Measurements from ENCODE around the gene CTDSPL.

The CTDSPL gene

DNA sequence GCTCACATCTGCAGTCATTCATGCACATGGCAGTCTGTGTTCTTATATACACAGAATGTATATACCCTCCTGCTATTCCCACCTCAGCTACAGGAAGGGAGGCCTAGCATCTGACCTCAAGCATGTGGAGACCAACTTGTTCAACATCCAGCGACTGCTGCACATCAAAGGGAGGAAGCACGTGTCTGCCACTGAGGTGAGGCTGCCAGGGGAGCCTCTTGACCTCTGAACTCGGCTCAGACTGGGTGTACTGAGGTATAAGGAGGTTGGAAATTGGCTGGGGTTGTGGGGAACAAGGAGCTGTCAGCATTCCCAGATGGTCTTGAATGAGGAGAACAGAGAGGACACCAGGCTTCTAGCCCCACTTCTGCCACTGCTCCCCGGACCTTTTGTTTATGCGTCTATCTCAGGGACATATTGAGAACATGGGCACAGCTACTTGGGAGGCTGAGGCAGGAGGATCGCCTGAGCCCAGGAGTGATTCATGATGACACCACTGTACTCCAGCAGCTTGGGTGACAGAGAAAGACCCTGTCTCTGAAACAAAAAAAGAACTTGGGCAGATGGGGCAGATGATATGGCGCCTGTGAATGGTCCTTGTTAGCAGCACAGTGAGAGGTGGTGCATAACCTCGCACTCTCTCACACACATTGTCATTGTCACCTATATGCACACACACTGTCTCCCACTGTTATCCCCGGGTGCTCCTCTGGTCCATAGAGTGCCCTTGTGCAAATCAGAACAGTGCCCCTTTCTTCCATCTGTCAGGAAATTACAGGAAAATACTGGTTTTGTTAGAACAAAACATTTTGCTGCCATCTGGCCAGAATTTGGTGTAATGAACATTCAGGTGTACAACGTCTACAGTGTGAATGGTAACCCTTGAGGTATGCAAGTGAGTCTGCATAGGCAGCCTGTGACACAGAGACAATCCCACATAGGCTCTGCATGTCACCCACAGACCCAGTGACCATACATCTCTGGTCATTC is 134.3 kb downstream of the CTDSPL start:
- Histone ChIP-seq H2AFZ (ENCODE audit: low read depth) (no peak overlapping the region), H3K27ac (no peak overlapping the region), H4K20me1 (ENCODE audit: insufficient read depth) (no peaks in the 10 kb centered on the region), H3K4me3 (IDR thresholded peaks at IDR 0.05; ENCODE audit: insufficient read depth, low read depth, low read length) (no peak overlapping the region), H3K36me3 (ENCODE audit: insufficient read depth) (no peaks in the 10 kb centered on the region), H3K79me2 (ENCODE audit: insufficient read depth, low read depth) (no peaks in the 10 kb centered on the region), H3K27me3 (ENCODE audit: insufficient read depth, low read depth) (no peaks in the 10 kb centered on the region), H3K9ac (no peak overlapping the region), H3K4me2 (no peak overlapping the region), H3K4me1 (ENCODE audit: low read depth, poor library complexity, severe bottlenecking) (peaks cover 12% of the 10 kb centered on the region)
- TF ChIP-seq, protein P1, sequence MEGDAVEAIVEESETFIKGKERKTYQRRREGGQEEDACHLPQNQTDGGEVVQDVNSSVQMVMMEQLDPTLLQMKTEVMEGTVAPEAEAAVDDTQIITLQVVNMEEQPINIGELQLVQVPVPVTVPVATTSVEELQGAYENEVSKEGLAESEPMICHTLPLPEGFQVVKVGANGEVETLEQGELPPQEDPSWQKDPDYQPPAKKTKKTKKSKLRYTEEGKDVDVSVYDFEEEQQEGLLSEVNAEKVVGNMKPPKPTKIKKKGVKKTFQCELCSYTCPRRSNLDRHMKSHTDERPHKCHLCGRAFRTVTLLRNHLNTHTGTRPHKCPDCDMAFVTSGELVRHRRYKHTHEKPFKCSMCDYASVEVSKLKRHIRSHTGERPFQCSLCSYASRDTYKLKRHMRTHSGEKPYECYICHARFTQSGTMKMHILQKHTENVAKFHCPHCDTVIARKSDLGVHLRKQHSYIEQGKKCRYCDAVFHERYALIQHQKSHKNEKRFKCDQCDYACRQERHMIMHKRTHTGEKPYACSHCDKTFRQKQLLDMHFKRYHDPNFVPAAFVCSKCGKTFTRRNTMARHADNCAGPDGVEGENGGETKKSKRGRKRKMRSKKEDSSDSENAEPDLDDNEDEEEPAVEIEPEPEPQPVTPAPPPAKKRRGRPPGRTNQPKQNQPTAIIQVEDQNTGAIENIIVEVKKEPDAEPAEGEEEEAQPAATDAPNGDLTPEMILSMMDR (conservative IDR thresholded peaks at IDR 0.05; ENCODE audit: low read depth, low read length), result no peak

DNA sequence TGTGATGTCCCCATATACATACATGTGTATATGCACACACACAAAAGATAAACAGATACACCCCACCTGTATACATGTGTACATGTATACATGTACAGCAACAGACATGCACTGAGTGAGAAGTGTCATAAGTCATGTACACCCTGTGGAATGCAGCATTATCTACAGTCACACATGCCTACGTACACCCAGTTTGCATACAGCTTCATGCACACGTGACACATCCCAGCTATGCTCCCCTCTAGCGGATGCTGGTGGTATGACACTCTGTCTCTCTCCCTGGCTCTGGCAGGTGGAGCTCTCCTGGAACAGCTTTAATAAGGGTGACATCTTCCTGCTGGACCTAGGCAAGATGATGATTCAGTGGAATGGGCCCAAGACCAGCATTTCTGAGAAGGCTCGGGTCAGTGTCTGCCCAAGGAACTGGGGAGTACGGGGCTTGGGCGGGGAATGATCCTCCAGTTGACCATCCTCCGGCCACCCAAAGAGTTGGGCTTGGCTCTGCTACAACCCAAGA is 135.2 kb downstream of the CTDSPL start:
- no peak overlapping the region for H3K9ac ChIP-seq
- peaks cover 12% of the 10 kb centered on the region for H3K4me1 ChIP-seq (ENCODE audit: low read depth, poor library complexity, severe bottlenecking)
- H3K27me3 ChIP-seq (ENCODE audit: insufficient read depth, low read depth), result no peaks in the 10 kb centered on the region
- H3K79me2 ChIP-seq (ENCODE audit: insufficient read depth, low read depth), result no peaks in the 10 kb centered on the region
- no peak overlapping the region for H3K27ac ChIP-seq
- TF ChIP-seq, protein P1 (conservative IDR thresholded peaks at IDR 0.05; ENCODE audit: low read depth, low read length), result peak; percentile 87
- H3K4me2 ChIP-seq, result no peak overlapping the region
- no peak overlapping the region for H2AFZ ChIP-seq (ENCODE audit: low read depth)
- H3K36me3 ChIP-seq (ENCODE audit: insufficient read depth), result no peaks in the 10 kb centered on the region
- no peaks in the 10 kb centered on the region for H4K20me1 ChIP-seq (ENCODE audit: insufficient read depth)
- H3K4me3 ChIP-seq (IDR thresholded peaks at IDR 0.05; ENCODE audit: insufficient read depth, low read depth, low read length), result no peak overlapping the region

DNA sequence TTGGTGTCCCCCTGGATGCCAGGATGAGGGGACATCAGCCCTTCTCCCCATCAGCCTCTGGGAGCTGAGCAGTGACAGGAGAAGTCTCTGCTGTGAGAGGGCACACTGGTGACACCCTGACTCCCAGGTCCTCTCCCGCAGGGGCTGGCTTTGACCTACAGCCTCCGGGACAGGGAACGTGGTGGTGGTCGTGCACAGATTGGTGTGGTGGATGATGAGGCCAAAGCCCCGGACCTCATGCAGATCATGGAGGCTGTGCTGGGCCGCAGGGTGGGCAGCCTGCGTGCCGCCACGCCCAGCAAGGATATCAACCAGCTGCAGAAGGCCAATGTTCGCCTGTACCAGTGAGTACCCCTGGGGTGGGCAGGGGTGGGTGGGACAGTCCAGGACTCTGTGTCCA is 135.7 kb downstream of the CTDSPL start:
- Histone ChIP-seq H3K27ac (no peak overlapping the region), H2AFZ (ENCODE audit: low read depth) (no peak overlapping the region), H3K79me2 (ENCODE audit: insufficient read depth, low read depth) (no peaks in the 10 kb centered on the region), H3K4me1 (ENCODE audit: low read depth, poor library complexity, severe bottlenecking) (peaks cover 12% of the 10 kb centered on the region), H3K4me3 (IDR thresholded peaks at IDR 0.05; ENCODE audit: insufficient read depth, low read depth, low read length) (no peak overlapping the region), H3K4me2 (no peak overlapping the region), H3K9ac (no peak overlapping the region), H3K27me3 (ENCODE audit: insufficient read depth, low read depth) (no peaks in the 10 kb centered on the region), H4K20me1 (ENCODE audit: insufficient read depth) (no peaks in the 10 kb centered on the region), H3K36me3 (ENCODE audit: insufficient read depth) (no peaks in the 10 kb centered on the region)
- TF ChIP-seq, protein P1 (conservative IDR thresholded peaks at IDR 0.05; ENCODE audit: low read depth, low read length), result no peak

DNA sequence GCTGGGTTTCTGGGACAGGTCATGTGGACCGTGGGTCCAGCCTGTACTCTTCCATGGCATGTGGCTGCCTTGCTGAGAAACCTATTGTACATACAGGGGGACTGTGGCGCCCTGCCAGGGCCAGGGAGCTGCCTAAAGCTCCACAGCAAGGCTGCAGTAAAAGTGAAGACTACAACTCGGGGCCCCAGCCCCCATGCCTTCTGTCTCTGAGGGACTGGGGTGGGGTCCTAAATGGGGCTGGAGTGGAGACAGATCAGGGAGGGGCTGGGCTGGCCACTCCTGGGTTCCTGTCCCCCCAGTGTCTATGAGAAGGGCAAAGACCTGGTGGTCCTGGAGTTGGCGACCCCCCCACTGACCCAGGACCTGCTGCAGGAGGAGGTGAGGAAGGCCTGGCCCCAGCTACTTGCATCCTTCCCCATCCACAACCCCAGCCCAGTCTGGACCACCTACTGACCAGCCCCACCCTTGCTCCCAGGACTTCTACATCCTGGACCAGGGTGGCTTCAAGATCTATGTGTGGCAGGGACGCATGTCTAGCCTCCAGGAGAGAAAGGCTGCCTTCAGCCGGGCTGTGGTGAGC is 136.2 kb downstream of the CTDSPL start:
- H3K4me1 ChIP-seq (ENCODE audit: low read depth, poor library complexity, severe bottlenecking), result peaks cover 12% of the 10 kb centered on the region
- peak overlapping the region; percentile 63; the same call in 1 of the 2 replicates for H3K4me2 ChIP-seq
- H3K9ac ChIP-seq, result no peak overlapping the region; the same call in 1 of the 2 replicates
- H2AFZ ChIP-seq (ENCODE audit: low read depth), result peak overlapping the region; percentile 61; the same call in 1 of the 2 replicates
- H4K20me1 ChIP-seq (ENCODE audit: insufficient read depth), result no peaks in the 10 kb centered on the region
- TF ChIP-seq, protein P1 (conservative IDR thresholded peaks at IDR 0.05; ENCODE audit: low read depth, low read length), result no peak
- H3K27ac ChIP-seq, result peak overlapping the region; percentile 44; the same call in 1 of the 2 replicates
- H3K4me3 ChIP-seq (IDR thresholded peaks at IDR 0.05; ENCODE audit: insufficient read depth, low read depth, low read length), result peak overlapping the region; percentile 37
- no peaks in the 10 kb centered on the region for H3K79me2 ChIP-seq (ENCODE audit: insufficient read depth, low read depth)
- no peaks in the 10 kb centered on the region for H3K27me3 ChIP-seq (ENCODE audit: insufficient read depth, low read depth)
- H3K36me3 ChIP-seq (ENCODE audit: insufficient read depth), result no peaks in the 10 kb centered on the region

All from KMS-11 (cell line).